ENCODE measurements around the gene FGF3. TPM values are rescaled to one million over a fixed set of nuclear protein-coding genes. Genes with fewer than 3 reads are reported as not detected.
A peak's percentile ranks its signal among the peaks of the same experiment; 100 is the strongest.

FGF3 gene
- total RNA-seq, 4 donors from 2014 or later, result not detected

DNA sequence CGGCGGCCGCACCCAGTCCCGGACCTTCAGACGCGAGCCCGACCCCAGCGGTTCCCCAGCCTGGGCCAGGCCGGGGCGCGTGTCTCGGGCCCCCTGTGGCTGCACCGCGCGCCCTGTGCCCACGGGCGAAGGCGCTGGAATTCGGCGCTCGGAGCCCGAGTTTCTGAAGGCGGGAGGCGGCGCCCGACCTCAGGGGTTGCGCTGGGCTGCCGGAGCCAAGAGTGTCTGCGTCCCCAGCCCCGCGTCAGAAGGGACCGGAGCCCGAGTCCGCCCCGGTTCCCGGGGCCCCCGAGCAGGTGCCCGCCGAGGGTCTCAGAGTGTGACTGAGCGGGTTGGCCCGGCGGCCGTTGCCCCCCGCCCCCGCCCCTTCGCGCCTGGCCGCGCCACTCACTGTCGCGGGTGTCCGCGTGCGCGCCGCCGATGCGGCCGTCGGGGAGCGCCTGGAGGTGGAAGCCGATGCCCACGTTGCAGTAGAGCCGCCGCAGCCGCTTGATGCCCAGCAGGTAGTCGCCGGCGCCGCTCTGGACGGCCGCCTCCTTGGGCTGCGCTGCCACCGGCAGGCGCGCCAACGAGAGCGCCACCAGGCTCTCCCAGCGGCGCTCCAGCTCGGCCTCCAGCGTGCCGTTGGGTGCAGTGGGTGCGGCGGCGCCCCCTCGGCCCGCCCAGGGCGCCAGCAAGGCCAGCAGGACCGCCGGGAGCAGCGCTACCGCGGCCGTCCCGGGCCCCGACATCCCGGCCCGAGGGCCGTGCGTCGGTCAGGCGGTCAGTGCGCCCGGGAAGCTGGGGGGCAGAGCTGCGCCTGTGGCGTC, 44.7 kb downstream of the FGF3 start:
- TF ChIP-seq EP300 (IDR thresholded peaks at IDR 0.05), result no peak
- TF ChIP-seq, protein P1, sequence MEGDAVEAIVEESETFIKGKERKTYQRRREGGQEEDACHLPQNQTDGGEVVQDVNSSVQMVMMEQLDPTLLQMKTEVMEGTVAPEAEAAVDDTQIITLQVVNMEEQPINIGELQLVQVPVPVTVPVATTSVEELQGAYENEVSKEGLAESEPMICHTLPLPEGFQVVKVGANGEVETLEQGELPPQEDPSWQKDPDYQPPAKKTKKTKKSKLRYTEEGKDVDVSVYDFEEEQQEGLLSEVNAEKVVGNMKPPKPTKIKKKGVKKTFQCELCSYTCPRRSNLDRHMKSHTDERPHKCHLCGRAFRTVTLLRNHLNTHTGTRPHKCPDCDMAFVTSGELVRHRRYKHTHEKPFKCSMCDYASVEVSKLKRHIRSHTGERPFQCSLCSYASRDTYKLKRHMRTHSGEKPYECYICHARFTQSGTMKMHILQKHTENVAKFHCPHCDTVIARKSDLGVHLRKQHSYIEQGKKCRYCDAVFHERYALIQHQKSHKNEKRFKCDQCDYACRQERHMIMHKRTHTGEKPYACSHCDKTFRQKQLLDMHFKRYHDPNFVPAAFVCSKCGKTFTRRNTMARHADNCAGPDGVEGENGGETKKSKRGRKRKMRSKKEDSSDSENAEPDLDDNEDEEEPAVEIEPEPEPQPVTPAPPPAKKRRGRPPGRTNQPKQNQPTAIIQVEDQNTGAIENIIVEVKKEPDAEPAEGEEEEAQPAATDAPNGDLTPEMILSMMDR (IDR thresholded peaks at IDR 0.05), result no peak
- TF ChIP-seq POLR2A (IDR thresholded peaks at IDR 0.05), result no peak
- no peak for DNase-seq (ENCODE audit: low spot score in 2 of 2)
- 0 to 1% methylated on average over 8 to 33 of the region's 107 CpGs for WGBS, 2 donors

DNA sequence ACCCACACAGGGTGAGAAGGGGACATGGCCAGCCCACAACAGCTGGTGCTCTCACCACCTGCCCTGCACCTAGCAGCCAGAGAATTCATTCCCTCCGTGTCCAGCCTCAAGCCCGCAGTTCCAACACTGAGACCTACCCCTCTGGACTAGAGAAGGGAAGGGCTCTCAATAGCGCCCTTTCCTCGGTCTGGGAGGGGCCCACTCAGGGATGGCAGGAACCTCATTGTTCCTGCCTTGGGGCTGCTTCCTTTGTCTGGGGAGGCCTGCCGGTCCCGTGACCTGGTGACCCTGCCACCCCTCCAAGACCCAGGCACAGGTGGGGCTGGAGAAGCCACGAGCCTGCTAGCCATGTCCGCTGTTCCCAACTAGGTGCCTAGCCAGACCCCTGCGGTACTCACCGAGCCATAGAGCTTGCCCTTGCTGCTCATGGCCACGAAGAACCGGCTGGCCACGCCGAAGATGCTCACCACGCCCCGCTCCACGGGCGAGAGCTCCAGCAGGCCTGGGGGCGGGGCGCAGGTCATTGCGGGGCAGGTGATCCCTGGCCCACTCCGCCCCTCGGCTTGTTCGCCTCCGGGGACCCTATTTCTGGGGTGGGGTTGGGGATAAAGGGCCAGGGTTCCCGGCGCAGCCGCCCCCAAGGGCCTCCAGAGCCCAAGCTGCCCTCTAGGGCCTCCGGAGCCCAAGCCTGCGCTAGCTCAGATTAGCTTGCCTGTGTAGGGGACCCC, 45.4 kb downstream of the FGF3 start:
- DNase-seq (ENCODE audit: low spot score in 2 of 2), result no peak
- TF ChIP-seq EP300 (IDR thresholded peaks at IDR 0.05) (no peak), POLR2A (IDR thresholded peaks at IDR 0.05) (no peak)
- TF ChIP-seq, protein P1 (IDR thresholded peaks at IDR 0.05), result no peak
- WGBS, 2 donors, result 12 to 36% methylated on average over 6 to 27 of the region's 30 CpGs

More for the DNA sequence above, 44.7 kb downstream of the FGF3 start:
- H3K27ac ChIP-seq, result peak overlapping the region in 2 of 4 donors; percentile 26 to 80
- H3K27me3 ChIP-seq, result peaks cover 0 to 25% of the 10 kb centered on the region in 2 donors
- H3K4me3 ChIP-seq, result peak overlapping the region in 3 of 4 donors; percentile 5 to 48 (median 19)
- no peaks in the 10 kb centered on the region for H3K9me3 ChIP-seq
- H3K36me3 ChIP-seq, result no peaks in the 10 kb centered on the region
- peaks cover 0 to 10% (median 0%) of the 10 kb centered on the region in 4 donors for H3K4me1 ChIP-seq

DNA sequence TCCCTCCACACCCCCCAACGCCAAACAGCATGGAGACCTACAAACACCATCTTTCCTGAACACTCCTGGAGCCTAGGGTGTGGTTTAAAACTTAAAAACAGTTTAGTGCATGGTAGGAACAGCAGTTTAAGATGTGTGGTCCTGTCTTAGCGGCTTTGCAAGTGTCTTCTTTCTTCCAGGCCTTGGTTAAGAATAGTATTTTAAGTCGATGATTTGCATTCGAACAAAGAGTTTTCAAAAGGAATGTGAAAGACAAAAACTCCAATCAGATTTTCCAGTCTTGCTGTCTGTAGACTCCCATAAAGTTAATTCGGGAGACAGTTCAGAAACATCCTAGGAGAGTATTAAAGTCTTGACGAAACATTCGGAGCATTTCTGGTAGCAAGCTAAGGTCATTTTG, 47.8 kb downstream of the FGF3 start:
- DNase-seq (ENCODE audit: low spot score in 2 of 2), result no peak
- TF ChIP-seq POLR2A (IDR thresholded peaks at IDR 0.05) (no peak), EP300 (IDR thresholded peaks at IDR 0.05) (no peak)
- TF ChIP-seq, protein P1 (IDR thresholded peaks at IDR 0.05), result no peak
- Histone ChIP-seq H3K4me1 (peaks cover 0 to 10% (median 0%) of the 10 kb centered on the region in 4 donors), H3K9me3 (peaks cover 0 to 11% (median 0%) of the 10 kb centered on the region in 4 donors), H3K27me3 (peaks cover 0 to 25% of the 10 kb centered on the region in 2 donors), H3K36me3 (no peaks in the 10 kb centered on the region), H3K27ac (no peak overlapping the region), H3K4me3 (no peak overlapping the region)
- 38 to 47% methylated on average over 7 of the region's 7 CpGs for WGBS, 2 donors

More for the DNA sequence above, 45.4 kb downstream of the FGF3 start:
- peaks cover 0 to 7% (median 0%) of the 10 kb centered on the region in 4 donors for H3K9me3 ChIP-seq
- H3K27me3 ChIP-seq, result peaks cover 0 to 25% of the 10 kb centered on the region in 2 donors
- H3K36me3 ChIP-seq, result no peaks in the 10 kb centered on the region
- H3K4me1 ChIP-seq, result peaks cover 0 to 10% (median 0%) of the 10 kb centered on the region in 4 donors
- peak overlapping the region in 3 of 4 donors; percentile 5 to 48 (median 19) for H3K4me3 ChIP-seq
- peak overlapping the region in 1 of 4 donors; percentile 80 for H3K27ac ChIP-seq

DNA sequence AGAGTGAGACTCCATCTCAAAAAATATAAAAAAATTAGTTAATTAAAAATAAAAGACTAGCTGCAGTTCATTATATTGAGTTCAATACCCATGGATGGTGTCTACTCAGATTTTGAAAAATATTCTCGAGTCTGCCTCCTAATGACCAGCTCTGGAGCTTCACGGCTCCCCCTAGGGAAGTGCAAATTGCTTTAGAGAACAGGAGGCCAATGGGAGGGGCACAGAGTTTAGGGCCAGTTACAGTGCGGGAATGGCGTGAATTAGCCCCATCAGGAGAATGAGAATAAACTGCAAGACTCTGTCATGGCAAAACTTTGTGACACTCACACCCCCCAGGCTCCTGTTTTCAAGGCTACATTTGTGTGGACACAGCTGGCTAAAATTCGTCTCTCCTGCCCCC, 48.7 kb downstream of the FGF3 start:
- H3K4me3 ChIP-seq, result no peak overlapping the region
- DNase-seq (ENCODE audit: low spot score in 2 of 2), result no peak
- peaks cover 0 to 11% (median 0%) of the 10 kb centered on the region in 4 donors for H3K9me3 ChIP-seq
- peaks cover 0 to 17% of the 10 kb centered on the region in 2 donors for H3K27me3 ChIP-seq
- H3K27ac ChIP-seq, result no peak overlapping the region
- H3K36me3 ChIP-seq, result no peaks in the 10 kb centered on the region
- H3K4me1 ChIP-seq, result peaks cover 0 to 10% (median 0%) of the 10 kb centered on the region in 4 donors
- TF ChIP-seq EP300 (IDR thresholded peaks at IDR 0.05) (no peak), POLR2A (IDR thresholded peaks at IDR 0.05) (no peak)
- TF ChIP-seq, protein P1 (IDR thresholded peaks at IDR 0.05), result no peak
- WGBS, 2 donors, result 23 to 32% methylated on average over 5 of the region's 5 CpGs
